ENCODE data around the gene HLF.

HLF gene

GRCh38 chr17:55246583-55246982, 18.2 kb upstream of the HLF start:
- no peak for DNase-seq
- no peaks in the 10 kb centered on the region for H3K79me1 ChIP-seq (replicated peaks; ENCODE audit: low read length, poor library complexity, severe bottlenecking)
- H3K23ac ChIP-seq (ENCODE audit: low read length in 2 of 2) = no peak overlapping the region
- no peak overlapping the region for H3K18ac ChIP-seq (ENCODE audit: low read depth in 1 of 2, low read length in 2 of 2)
- no peak overlapping the region for H3K27ac ChIP-seq (ENCODE audit: low read length, poor library complexity, severe bottlenecking)
- no peak overlapping the region for H4K91ac ChIP-seq (ENCODE audit: low read length)
- no CpG with 5 or more reads among the region's 1 CpG for WGBS
- no peak overlapping the region for H2BK5ac ChIP-seq (ENCODE audit: low read depth, low read length, poor library complexity, severe bottlenecking)
- no peaks in the 10 kb centered on the region for H3K4me1 ChIP-seq (ENCODE audit: control insufficient read depth, insufficient read depth, low read depth, low read length)
- no peak overlapping the region for H2BK120ac ChIP-seq (ENCODE audit: low read depth, low read length)
- no peak overlapping the region for H3K4me3 ChIP-seq (ENCODE audit: insufficient read depth in 1 of 2, low read depth in 1 of 2, low read length in 2 of 2)
- H3K14ac ChIP-seq (ENCODE audit: low read length in 2 of 2) = no peak overlapping the region
- no peak overlapping the region for H3K4ac ChIP-seq (ENCODE audit: low read depth in 1 of 2, low read length in 2 of 2)
- H3K27me3 ChIP-seq (ENCODE audit: control insufficient read depth in 1 of 2, insufficient read depth in 1 of 2, low read length in 2 of 2) = peaks cover 1 to 17% of the 10 kb centered on the region in 2 experiments
- no peak overlapping the region for H2BK12ac ChIP-seq (ENCODE audit: low read length in 2 of 2)
- H2AFZ ChIP-seq (ENCODE audit: low read depth, low read length) = no peak overlapping the region
- H3K9me3 ChIP-seq (ENCODE audit: control insufficient read depth, low read length) = no peaks in the 10 kb centered on the region
- no peak overlapping the region for H4K8ac ChIP-seq (ENCODE audit: low read length)
- H2AK5ac ChIP-seq (ENCODE audit: low read length, severe bottlenecking) = no peak overlapping the region
- H3K4me2 ChIP-seq (ENCODE audit: low read length, poor library complexity, severe bottlenecking) = no peak overlapping the region
- no peak overlapping the region for H2BK15ac ChIP-seq (ENCODE audit: low read depth, poor library complexity, severe bottlenecking)
- H3K9ac ChIP-seq (ENCODE audit: low read length) = no peak overlapping the region
- no peaks in the 10 kb centered on the region for H3K36me3 ChIP-seq (ENCODE audit: control insufficient read depth in 1 of 2, insufficient read depth in 2 of 2, low read depth in 1 of 2, low read length in 2 of 2)

GRCh38 chr17:55248077-55248476, 16.7 kb upstream of the HLF start:
- Histone ChIP-seq H2AFZ (ENCODE audit: low read depth, low read length) (no peak overlapping the region), H3K14ac (ENCODE audit: low read length in 2 of 2) (no peak overlapping the region), H2BK120ac (ENCODE audit: low read depth, low read length) (no peak overlapping the region), H4K91ac (ENCODE audit: low read length) (no peak overlapping the region), H2BK12ac (ENCODE audit: low read length in 2 of 2) (no peak overlapping the region), H4K8ac (ENCODE audit: low read length) (no peak overlapping the region), H3K27ac (ENCODE audit: low read length, poor library complexity, severe bottlenecking) (no peak overlapping the region), H2AK5ac (ENCODE audit: low read length, severe bottlenecking) (no peak overlapping the region), H3K79me1 (replicated peaks; ENCODE audit: low read length, poor library complexity, severe bottlenecking) (no peaks in the 10 kb centered on the region), H3K4me3 (ENCODE audit: insufficient read depth in 1 of 2, low read depth in 1 of 2, low read length in 2 of 2) (no peak overlapping the region), H3K18ac (ENCODE audit: low read depth in 1 of 2, low read length in 2 of 2) (no peak overlapping the region), H3K4me1 (ENCODE audit: control insufficient read depth, insufficient read depth, low read depth, low read length) (no peaks in the 10 kb centered on the region), H3K9ac (ENCODE audit: low read length) (no peak overlapping the region), H2BK15ac (ENCODE audit: low read depth, poor library complexity, severe bottlenecking) (no peak overlapping the region), H2BK5ac (ENCODE audit: low read depth, low read length, poor library complexity, severe bottlenecking) (no peak overlapping the region), H3K4me2 (ENCODE audit: low read length, poor library complexity, severe bottlenecking) (no peak overlapping the region), H3K4ac (ENCODE audit: low read depth in 1 of 2, low read length in 2 of 2) (no peak overlapping the region), H3K9me3 (ENCODE audit: control insufficient read depth, low read length) (no peaks in the 10 kb centered on the region), H3K23ac (ENCODE audit: low read length in 2 of 2) (no peak overlapping the region), H3K27me3 (ENCODE audit: control insufficient read depth in 1 of 2, insufficient read depth in 1 of 2, low read length in 2 of 2) (peaks cover 0 to 19% of the 10 kb centered on the region in 2 experiments), H3K36me3 (ENCODE audit: control insufficient read depth in 1 of 2, insufficient read depth in 2 of 2, low read depth in 1 of 2, low read length in 2 of 2) (no peaks in the 10 kb centered on the region)
- no CpG with 5 or more reads among the region's 2 CpGs for WGBS
- no peak for DNase-seq

DNA sequence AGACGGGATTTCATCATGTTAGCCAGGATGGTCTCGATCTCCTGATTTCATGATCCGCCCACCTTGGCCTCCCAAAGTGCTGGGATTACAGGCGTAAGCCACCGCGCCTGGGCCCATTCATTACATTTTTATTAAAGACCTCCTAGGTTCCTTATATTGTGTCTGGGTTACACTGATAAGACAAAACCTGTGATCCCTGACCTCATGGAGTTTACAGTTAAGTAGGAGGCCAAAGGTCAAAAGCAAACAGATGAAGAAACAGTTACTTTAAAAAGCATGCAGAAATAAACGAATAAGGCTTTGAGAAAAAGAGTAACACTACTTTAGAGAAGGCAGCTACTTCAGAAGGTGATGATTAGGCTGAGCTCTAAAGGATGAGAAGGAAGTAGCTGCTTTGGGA, 14.9 kb upstream of the HLF start:
- no peaks in the 10 kb centered on the region for H3K36me3 ChIP-seq (ENCODE audit: control insufficient read depth in 1 of 2, insufficient read depth in 2 of 2, low read depth in 1 of 2, low read length in 2 of 2)
- H3K23ac ChIP-seq (ENCODE audit: low read length in 2 of 2) = no peak overlapping the region
- H2AFZ ChIP-seq (ENCODE audit: low read depth, low read length) = no peak overlapping the region
- peaks cover 0 to 14% of the 10 kb centered on the region in 2 experiments for H3K27me3 ChIP-seq (ENCODE audit: control insufficient read depth in 1 of 2, insufficient read depth in 1 of 2, low read length in 2 of 2)
- H3K18ac ChIP-seq (ENCODE audit: low read depth in 1 of 2, low read length in 2 of 2) = no peak overlapping the region
- H3K14ac ChIP-seq (ENCODE audit: low read length in 2 of 2) = no peak overlapping the region
- H3K9me3 ChIP-seq (ENCODE audit: control insufficient read depth, low read length) = no peaks in the 10 kb centered on the region
- H4K91ac ChIP-seq (ENCODE audit: low read length) = no peak overlapping the region
- H2BK12ac ChIP-seq (ENCODE audit: low read length in 2 of 2) = no peak overlapping the region
- no peaks in the 10 kb centered on the region for H3K4me1 ChIP-seq (ENCODE audit: control insufficient read depth, insufficient read depth, low read depth, low read length)
- H3K4ac ChIP-seq (ENCODE audit: low read depth in 1 of 2, low read length in 2 of 2) = no peak overlapping the region
- no peak overlapping the region for H2BK15ac ChIP-seq (ENCODE audit: low read depth, poor library complexity, severe bottlenecking)
- no peak overlapping the region for H3K27ac ChIP-seq (ENCODE audit: low read length, poor library complexity, severe bottlenecking)
- WGBS = 93% methylated on average over 7 of the region's 7 CpGs
- H3K9ac ChIP-seq (ENCODE audit: low read length) = no peak overlapping the region
- no peak overlapping the region for H3K4me2 ChIP-seq (ENCODE audit: low read length, poor library complexity, severe bottlenecking)
- no peak overlapping the region for H2BK120ac ChIP-seq (ENCODE audit: low read depth, low read length)
- no peak overlapping the region for H2AK5ac ChIP-seq (ENCODE audit: low read length, severe bottlenecking)
- H4K8ac ChIP-seq (ENCODE audit: low read length) = no peak overlapping the region
- DNase-seq = no peak
- no peaks in the 10 kb centered on the region for H3K79me1 ChIP-seq (replicated peaks; ENCODE audit: low read length, poor library complexity, severe bottlenecking)
- H2BK5ac ChIP-seq (ENCODE audit: low read depth, low read length, poor library complexity, severe bottlenecking) = no peak overlapping the region
- no peak overlapping the region for H3K4me3 ChIP-seq (ENCODE audit: insufficient read depth in 1 of 2, low read depth in 1 of 2, low read length in 2 of 2)

GRCh38 chr17:55254375-55254774, 10.4 kb upstream of the HLF start:
- Histone ChIP-seq H3K9me3 (ENCODE audit: control insufficient read depth, low read length) (no peaks in the 10 kb centered on the region), H3K27me3 (ENCODE audit: control insufficient read depth in 1 of 2, insufficient read depth in 1 of 2, low read length in 2 of 2) (peaks cover 0 to 22% of the 10 kb centered on the region in 2 experiments), H3K36me3 (ENCODE audit: control insufficient read depth in 1 of 2, insufficient read depth in 2 of 2, low read depth in 1 of 2, low read length in 2 of 2) (no peaks in the 10 kb centered on the region), H3K9ac (ENCODE audit: low read length) (no peak overlapping the region), H3K14ac (ENCODE audit: low read length in 2 of 2) (no peak overlapping the region), H3K18ac (ENCODE audit: low read depth in 1 of 2, low read length in 2 of 2) (no peak overlapping the region), H4K8ac (ENCODE audit: low read length) (no peak overlapping the region), H3K4me3 (ENCODE audit: insufficient read depth in 1 of 2, low read depth in 1 of 2, low read length in 2 of 2) (no peak overlapping the region), H2BK120ac (ENCODE audit: low read depth, low read length) (no peak overlapping the region), H3K23ac (ENCODE audit: low read length in 2 of 2) (no peak overlapping the region), H3K4ac (ENCODE audit: low read depth in 1 of 2, low read length in 2 of 2) (no peak overlapping the region), H3K4me2 (ENCODE audit: low read length, poor library complexity, severe bottlenecking) (no peak overlapping the region), H2BK15ac (ENCODE audit: low read depth, poor library complexity, severe bottlenecking) (no peak overlapping the region), H3K79me1 (replicated peaks; ENCODE audit: low read length, poor library complexity, severe bottlenecking) (no peaks in the 10 kb centered on the region), H2AK5ac (ENCODE audit: low read length, severe bottlenecking) (no peak overlapping the region), H3K4me1 (ENCODE audit: control insufficient read depth, insufficient read depth, low read depth, low read length) (no peaks in the 10 kb centered on the region), H2BK5ac (ENCODE audit: low read depth, low read length, poor library complexity, severe bottlenecking) (no peak overlapping the region), H4K91ac (ENCODE audit: low read length) (no peak overlapping the region), H3K27ac (ENCODE audit: low read length, poor library complexity, severe bottlenecking) (no peak overlapping the region), H2BK12ac (ENCODE audit: low read length in 2 of 2) (no peak overlapping the region), H2AFZ (ENCODE audit: low read depth, low read length) (no peak overlapping the region)
- DNase-seq = no peak
- WGBS = 89% methylated on average over 6 of the region's 6 CpGs

All from mesenchymal stem cell (in vitro differentiated cells and primary cell).